Activated CD8-positive, alpha-beta T cell treated with anti-CD3 and anti-CD28 coated beads for 36 hours (primary cell): Measurements from ENCODE around the gene KLF15. TPM values are rescaled to one million over a fixed set of nuclear protein-coding genes. Genes with fewer than 3 reads are reported as not detected.

ENCODE experiments used
- ATAC-seq: fragments of 200-7000 bp; cut with Tn5 transposase; one replicate; pipeline ENCODE4 v1.10.0; 2021; ENCODE audit warnings: mild to moderate bottlenecking, moderate library complexity
- CTCF ChIA-PET: fragments of 350-600 bp; sonication (Branson Sonifier 250); formaldehyde crosslinking; loops from one replicate; lab custom pipeline; 2021; ENCODE audit warnings: antibody characterized with exemption; lab: Charles Lee
- POLR2A ChIA-PET: fragments of 350-600 bp; sonication (Branson Sonifier 250); formaldehyde crosslinking; loops from one replicate; lab custom pipeline; 2021; ENCODE audit warnings: antibody characterized with exemption; lab: Charles Lee
- DNase-seq: peaks from one replicate; pipeline ENCODE4 v3.0.0-alpha.2; 2020
- H3K27ac Mint-ChIP-seq: one replicate; pipeline ENCODE4 v1.8.0; 2021; ENCODE audit warnings: mild to moderate bottlenecking, mixed read lengths
- H3K27me3 Mint-ChIP-seq: one replicate; pipeline ENCODE4 v1.8.0; 2021; ENCODE audit warnings: mixed read lengths
- H3K36me3 Mint-ChIP-seq: one replicate; pipeline ENCODE4 v1.8.0; 2021; ENCODE audit warnings: low read depth, mixed read lengths
- H3K4me1 Mint-ChIP-seq: one replicate; pipeline ENCODE4 v1.8.0; 2021; ENCODE audit warnings: low read depth, mixed read lengths
- H3K4me3 Mint-ChIP-seq: one replicate; pipeline ENCODE4 v1.8.0; 2021; ENCODE audit warnings: mild to moderate bottlenecking, moderate library complexity, mixed read lengths
- H3K9me3 Mint-ChIP-seq: one replicate; pipeline ENCODE4 v1.8.0; 2021; ENCODE audit warnings: mixed read lengths
- CTCF ChIP-seq: fragments of 200-600 bp; IDR thresholded peaks from one replicate; pipeline ENCODE4 v1.8.0; 2022; ENCODE audit warnings: antibody characterized with exemption, mild to moderate bottlenecking
- intact Hi-C: fragments of 100-400 bp; cut with micrococcal nuclease; formaldehyde crosslinking; loops from one replicate; pipeline ENCODE4 v1.10.0; 2022
- total RNA-seq, 2 experiments: library from RNA; stranded (reverse); gene quantifications; one replicate each; pipeline ENCODE4 v1.2.3, GENCODE V29; 2021

Gene KLF15
- total RNA-seq, 2 experiments from 2014 or later, result 0.11 TPM; not detected in 1

- no peak for TF ChIP-seq CTCF
- intact Hi-C loops, result no loop called here
- POLR2A ChIA-PET, result no interaction called here
- peaks cover 19% of the 10 kb centered on the region for H3K27me3 Mint-ChIP-seq
- ATAC-seq (no peak), DNase-seq (no peak)
- no peak overlapping the region for H3K27ac Mint-ChIP-seq
- no peaks in the 10 kb centered on the region for H3K4me1 Mint-ChIP-seq
- no peaks in the 10 kb centered on the region for H3K9me3 Mint-ChIP-seq
- CTCF ChIA-PET, result no interaction called here
- no peaks in the 10 kb centered on the region for H3K36me3 Mint-ChIP-seq
- H3K4me3 Mint-ChIP-seq, result no peak overlapping the region
Observed at GRCh38 chr3:126397610-126398422, 40.6 kb upstream of the KLF15 start.

- H3K9me3 Mint-ChIP-seq, result no peaks in the 10 kb centered on the region
- no peaks in the 10 kb centered on the region for H3K36me3 Mint-ChIP-seq
- no peak for DNase-seq
- H3K27me3 Mint-ChIP-seq, result peaks cover 24% of the 10 kb centered on the region
- intact Hi-C loops, result no loop called here
- no peak overlapping the region for H3K4me3 Mint-ChIP-seq
- no peak for TF ChIP-seq CTCF
- POLR2A ChIA-PET, result no interaction called here
- ATAC-seq, result no peak
- H3K4me1 Mint-ChIP-seq, result no peaks in the 10 kb centered on the region
- CTCF ChIA-PET, result no interaction called here
- no peak overlapping the region for H3K27ac Mint-ChIP-seq
Observed at GRCh38 chr3:126396536-126396935, 39.3 kb upstream of the KLF15 start.

- intact Hi-C loops, result no loop called here
- H3K27me3 Mint-ChIP-seq, result peaks cover 30% of the 10 kb centered on the region
- ChIA-PET POLR2A (interaction anchor here (0.8 kb wide), 1 partner anchor 10 kb away, joined by 3 read pairs; no protein-coding TSS in a partner anchor), CTCF (no interaction called here)
- no peak overlapping the region for H3K27ac Mint-ChIP-seq
- H3K9me3 Mint-ChIP-seq, result no peaks in the 10 kb centered on the region
- no peaks in the 10 kb centered on the region for H3K36me3 Mint-ChIP-seq
- H3K4me3 Mint-ChIP-seq, result no peak overlapping the region
- no peak for DNase-seq
- no peak for ATAC-seq
- H3K4me1 Mint-ChIP-seq, result no peaks in the 10 kb centered on the region
- TF ChIP-seq CTCF, result no peak
Observed at GRCh38 chr3:126395846-126396513, 38.8 kb upstream of the KLF15 start.

- no peak for DNase-seq
- peaks cover 5% of the 10 kb centered on the region for H3K4me1 Mint-ChIP-seq
- intact Hi-C loops, result loop anchor here (5.0 kb wide), 1 partner anchor 143 kb away; no protein-coding TSS in a partner anchor
- ATAC-seq, result no peak
- H3K4me3 Mint-ChIP-seq, result no peak overlapping the region
- H3K9me3 Mint-ChIP-seq, result no peaks in the 10 kb centered on the region
- H3K27me3 Mint-ChIP-seq, result peaks cover 39% of the 10 kb centered on the region
- no peak for TF ChIP-seq CTCF
- ChIA-PET POLR2A (interaction anchor here (0.6 kb wide), 1 partner anchor 150 kb away, joined by 3 read pairs; no protein-coding TSS in a partner anchor), CTCF (no interaction called here)
- no peak overlapping the region for H3K27ac Mint-ChIP-seq
- no peaks in the 10 kb centered on the region for H3K36me3 Mint-ChIP-seq
Observed at GRCh38 chr3:126394977-126395321, 37.7 kb upstream of the KLF15 start.
